Activated CD8-positive, alpha-beta T cell treated with anti-CD3 and anti-CD28 coated beads for 36 hours (primary cell): ENCODE data around the gene DNAJB9. TPM values are rescaled to one million over a fixed set of nuclear protein-coding genes. Genes with fewer than 3 reads are reported as not detected.

Experiments
- ATAC-seq: fragments of 200-7000 bp; cut with Tn5 transposase; one replicate; pipeline ENCODE4 v1.10.0; 2021; ENCODE audit warnings: mild to moderate bottlenecking, moderate library complexity
- CTCF ChIA-PET: fragments of 350-600 bp; sonication (Branson Sonifier 250); formaldehyde crosslinking; loops from one replicate; lab custom pipeline; 2021; ENCODE audit warnings: antibody characterized with exemption; lab: Charles Lee
- POLR2A ChIA-PET: fragments of 350-600 bp; sonication (Branson Sonifier 250); formaldehyde crosslinking; loops from one replicate; lab custom pipeline; 2021; ENCODE audit warnings: antibody characterized with exemption; lab: Charles Lee
- DNase-seq: peaks from one replicate; pipeline ENCODE4 v3.0.0-alpha.2; 2020
- H3K27ac Mint-ChIP-seq: one replicate; pipeline ENCODE4 v1.8.0; 2021; ENCODE audit warnings: mild to moderate bottlenecking, mixed read lengths
- H3K27me3 Mint-ChIP-seq: one replicate; pipeline ENCODE4 v1.8.0; 2021; ENCODE audit warnings: mixed read lengths
- H3K36me3 Mint-ChIP-seq: one replicate; pipeline ENCODE4 v1.8.0; 2021; ENCODE audit warnings: low read depth, mixed read lengths
- H3K4me1 Mint-ChIP-seq: one replicate; pipeline ENCODE4 v1.8.0; 2021; ENCODE audit warnings: low read depth, mixed read lengths
- H3K4me3 Mint-ChIP-seq: one replicate; pipeline ENCODE4 v1.8.0; 2021; ENCODE audit warnings: mild to moderate bottlenecking, moderate library complexity, mixed read lengths
- H3K9me3 Mint-ChIP-seq: one replicate; pipeline ENCODE4 v1.8.0; 2021; ENCODE audit warnings: mixed read lengths
- intact Hi-C: fragments of 100-400 bp; cut with micrococcal nuclease; formaldehyde crosslinking; loops from one replicate; pipeline ENCODE4 v1.10.0; 2022
- total RNA-seq, 2 experiments: library from RNA; stranded (reverse); gene quantifications; one replicate each; pipeline ENCODE4 v1.2.3, GENCODE V29; 2021
- TF ChIP-seq, protein P1 (sequence below): fragments of 200-600 bp; IDR thresholded peaks from one replicate; pipeline ENCODE4 v1.8.0; 2022; ENCODE audit warnings: antibody characterized with exemption, mild to moderate bottlenecking

The DNAJB9 gene
- total RNA-seq, 2 experiments from 2014 or later: 6.5 to 11.6 TPM

DNA sequence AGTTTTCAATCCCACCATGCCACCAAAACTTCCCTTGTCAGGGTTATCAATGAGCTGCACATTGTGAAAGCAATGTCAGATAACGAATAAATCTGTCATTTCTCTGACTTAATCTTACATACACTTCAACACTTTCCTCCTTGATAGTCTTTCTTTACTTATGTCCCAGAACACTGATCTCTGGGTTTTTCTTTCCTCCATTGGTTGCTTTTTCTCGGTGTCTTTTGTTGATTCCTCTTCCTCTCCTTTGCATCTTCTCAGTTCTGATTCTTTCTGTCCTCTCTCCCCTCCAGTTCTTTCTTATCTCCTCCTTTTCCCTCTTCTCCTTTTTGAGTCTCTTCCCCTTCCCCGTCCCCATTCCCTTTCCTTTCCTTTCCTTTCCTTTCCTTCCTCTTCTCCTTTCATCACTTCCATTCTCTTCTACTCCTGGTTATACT, 16.6 kb downstream of the DNAJB9 start:
- no peaks in the 10 kb centered on the region for H3K36me3 Mint-ChIP-seq
- ChIA-PET CTCF (no interaction called here), POLR2A (no interaction called here)
- TF ChIP-seq, protein P1, sequence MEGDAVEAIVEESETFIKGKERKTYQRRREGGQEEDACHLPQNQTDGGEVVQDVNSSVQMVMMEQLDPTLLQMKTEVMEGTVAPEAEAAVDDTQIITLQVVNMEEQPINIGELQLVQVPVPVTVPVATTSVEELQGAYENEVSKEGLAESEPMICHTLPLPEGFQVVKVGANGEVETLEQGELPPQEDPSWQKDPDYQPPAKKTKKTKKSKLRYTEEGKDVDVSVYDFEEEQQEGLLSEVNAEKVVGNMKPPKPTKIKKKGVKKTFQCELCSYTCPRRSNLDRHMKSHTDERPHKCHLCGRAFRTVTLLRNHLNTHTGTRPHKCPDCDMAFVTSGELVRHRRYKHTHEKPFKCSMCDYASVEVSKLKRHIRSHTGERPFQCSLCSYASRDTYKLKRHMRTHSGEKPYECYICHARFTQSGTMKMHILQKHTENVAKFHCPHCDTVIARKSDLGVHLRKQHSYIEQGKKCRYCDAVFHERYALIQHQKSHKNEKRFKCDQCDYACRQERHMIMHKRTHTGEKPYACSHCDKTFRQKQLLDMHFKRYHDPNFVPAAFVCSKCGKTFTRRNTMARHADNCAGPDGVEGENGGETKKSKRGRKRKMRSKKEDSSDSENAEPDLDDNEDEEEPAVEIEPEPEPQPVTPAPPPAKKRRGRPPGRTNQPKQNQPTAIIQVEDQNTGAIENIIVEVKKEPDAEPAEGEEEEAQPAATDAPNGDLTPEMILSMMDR: no peak
- DNase-seq: no peak
- no peak for ATAC-seq
- no peaks in the 10 kb centered on the region for H3K4me1 Mint-ChIP-seq
- intact Hi-C loops: no loop called here
- H3K27ac Mint-ChIP-seq: no peak overlapping the region
- no peaks in the 10 kb centered on the region for H3K9me3 Mint-ChIP-seq
- H3K4me3 Mint-ChIP-seq: no peak overlapping the region
- H3K27me3 Mint-ChIP-seq: peaks cover 2% of the 10 kb centered on the region

DNA sequence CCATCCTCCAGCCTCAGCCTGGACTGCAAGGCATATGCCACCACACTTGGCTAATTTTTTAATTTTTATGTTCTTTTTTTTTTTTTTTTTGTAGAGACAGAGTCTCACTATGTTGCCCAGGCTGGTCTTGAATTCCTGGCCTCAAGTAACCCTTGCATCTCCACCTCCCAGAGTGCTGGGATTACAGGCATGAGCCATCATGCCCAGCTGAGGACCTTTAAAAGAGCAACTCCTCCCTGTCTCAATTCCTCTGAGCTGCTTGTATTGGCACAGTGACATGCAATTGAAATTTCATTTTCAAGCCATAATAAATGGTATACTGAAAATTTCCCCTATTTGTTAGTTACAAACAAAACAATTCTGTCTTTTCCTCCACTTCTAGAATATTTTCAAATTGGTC, 19.5 kb downstream of the DNAJB9 start:
- Mint-ChIP-seq H3K4me1 (no peaks in the 10 kb centered on the region), H3K36me3 (no peaks in the 10 kb centered on the region), H3K27me3 (peaks cover 2% of the 10 kb centered on the region), H3K27ac (no peak overlapping the region), H3K9me3 (no peaks in the 10 kb centered on the region), H3K4me3 (no peak overlapping the region)
- DNase-seq (no peak), ATAC-seq (no peak)
- CTCF ChIA-PET: no interaction called here
- intact Hi-C loops: no loop called here
- POLR2A ChIA-PET: no interaction called here
- TF ChIP-seq, protein P1: no peak

DNA sequence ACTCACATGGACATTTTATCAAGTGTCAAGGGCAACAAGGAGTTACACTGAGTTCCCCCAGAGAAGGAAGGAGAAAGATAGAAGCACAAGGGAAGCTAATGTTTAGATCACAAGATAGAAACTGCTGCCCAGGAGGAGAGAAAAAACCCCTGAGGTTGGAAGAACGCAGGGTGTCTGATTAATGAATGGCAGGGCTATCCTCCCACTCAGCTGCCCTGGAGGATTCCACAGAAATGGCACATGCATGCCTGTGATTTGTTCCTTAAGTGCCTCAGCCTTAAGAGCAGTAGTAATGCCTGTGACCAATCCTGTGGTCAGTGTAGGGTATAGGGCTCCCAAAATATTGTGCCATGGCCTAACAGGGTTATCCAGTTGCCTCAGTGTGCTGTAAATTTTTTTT, 20.2 kb downstream of the DNAJB9 start:
- no peaks in the 10 kb centered on the region for H3K4me1 Mint-ChIP-seq
- H3K27ac Mint-ChIP-seq: no peak overlapping the region
- ATAC-seq (no peak), DNase-seq (no peak)
- CTCF ChIA-PET: no interaction called here
- intact Hi-C loops: no loop called here
- TF ChIP-seq, protein P1: no peak
- POLR2A ChIA-PET: no interaction called here
- H3K36me3 Mint-ChIP-seq: no peaks in the 10 kb centered on the region
- H3K4me3 Mint-ChIP-seq: no peak overlapping the region
- H3K9me3 Mint-ChIP-seq: no peaks in the 10 kb centered on the region
- peaks cover 2% of the 10 kb centered on the region for H3K27me3 Mint-ChIP-seq

DNA sequence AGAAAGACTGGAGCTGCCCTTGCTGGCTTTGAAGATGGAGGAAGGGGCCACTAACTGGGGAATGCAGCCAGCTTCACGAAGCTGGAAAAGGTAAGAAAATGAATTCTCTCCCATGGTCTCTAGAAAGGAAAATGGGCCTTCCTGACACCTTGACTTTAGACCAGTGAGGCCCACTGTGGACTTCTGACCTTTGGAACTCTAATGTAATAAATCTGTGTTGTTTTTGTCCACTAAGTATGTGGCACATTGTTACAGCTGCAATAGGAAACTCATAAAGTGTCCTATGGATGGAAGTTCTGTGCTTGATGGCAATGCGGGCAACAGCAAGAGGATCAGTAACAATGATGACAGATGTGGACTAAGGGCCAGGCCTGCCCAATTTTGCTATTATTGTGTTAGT, 20.9 kb downstream of the DNAJB9 start:
- intact Hi-C loops: no loop called here
- H3K27me3 Mint-ChIP-seq: peaks cover 2% of the 10 kb centered on the region
- no peaks in the 10 kb centered on the region for H3K36me3 Mint-ChIP-seq
- no peaks in the 10 kb centered on the region for H3K9me3 Mint-ChIP-seq
- DNase-seq (no peak), ATAC-seq (no peak)
- no peak overlapping the region for H3K27ac Mint-ChIP-seq
- TF ChIP-seq, protein P1: no peak
- CTCF ChIA-PET: no interaction called here
- H3K4me3 Mint-ChIP-seq: no peak overlapping the region
- no peaks in the 10 kb centered on the region for H3K4me1 Mint-ChIP-seq
- POLR2A ChIA-PET: no interaction called here

DNA sequence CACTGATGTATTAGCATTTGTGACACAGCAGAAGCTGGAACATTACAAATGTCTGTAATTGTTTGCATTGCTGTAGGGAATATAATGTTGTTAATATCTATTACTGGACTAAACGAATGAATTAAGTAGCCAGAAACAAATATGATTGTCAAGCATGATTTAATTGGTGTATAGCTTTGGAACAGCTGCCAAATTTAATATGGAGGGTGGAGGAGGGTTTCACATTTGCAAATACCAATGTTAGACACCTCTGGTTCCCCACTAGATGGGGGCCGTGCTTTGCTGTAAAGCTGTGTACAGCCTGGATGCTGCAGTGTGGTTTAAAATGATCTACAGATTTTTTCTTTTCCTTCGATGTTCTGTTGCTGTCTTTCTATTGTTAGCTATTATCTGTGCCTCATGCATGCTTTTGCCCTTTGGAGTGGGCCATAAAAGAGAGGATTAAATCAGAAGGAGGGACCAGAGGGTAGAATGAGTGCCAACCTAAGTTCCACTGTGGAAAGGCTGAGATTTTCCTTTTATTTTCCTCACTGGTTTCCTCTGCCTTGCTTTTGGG, 23.1 kb downstream of the DNAJB9 start:
- no peaks in the 10 kb centered on the region for H3K9me3 Mint-ChIP-seq
- no peaks in the 10 kb centered on the region for H3K4me1 Mint-ChIP-seq
- H3K36me3 Mint-ChIP-seq: no peaks in the 10 kb centered on the region
- DNase-seq (no peak), ATAC-seq (no peak)
- H3K4me3 Mint-ChIP-seq: no peak overlapping the region
- intact Hi-C loops: no loop called here
- TF ChIP-seq, protein P1: no peak
- peaks cover 2% of the 10 kb centered on the region for H3K27me3 Mint-ChIP-seq
- POLR2A ChIA-PET: interaction anchor here (1.6 kb wide), 1 partner anchor 23 kb away, joined by 3 read pairs; no protein-coding TSS in a partner anchor
- H3K27ac Mint-ChIP-seq: no peak overlapping the region
- CTCF ChIA-PET: no interaction called here
